Endothelial cell of umbilical vein (primary cell): Measurements from ENCODE around the gene OOSP4B.

Experiments used
- EZH2 ChIP-seq: IDR thresholded peaks from 2 replicates; pipeline ENCODE4 v1.6.1; 2012; ENCODE audit warnings: borderline replicate concordance, low read depth, mild to moderate bottlenecking, moderate library complexity, low read length, inconsistent platforms; ENCODE audit not compliant: severe bottlenecking
- FOS ChIP-seq: IDR thresholded peaks from 2 replicates; pipeline ENCODE4 v1.6.1; 2011; ENCODE audit warnings: mild to moderate bottlenecking, low read length, moderate library complexity, borderline replicate concordance; ENCODE audit not compliant: insufficient read depth
- TF ChIP-seq, protein P1 (sequence below), 2 donors: IDR thresholded peaks; 1 replicate in 1 of 2; 2 replicates in 1 of 2; pipeline ENCODE4 v1.5.1; 2011; ENCODE audit warnings: low read length in 2 of 2, mild to moderate bottlenecking in 2 of 2, moderate library complexity in 2 of 2, control low read depth in 1 of 2, inconsistent platforms in 1 of 2, low read depth in 1 of 2; ENCODE audit not compliant: insufficient read depth in 1 of 2; ENCODE audit errors: extremely low read depth in 1 of 2

GRCh38 chr11:60078745-60079144, 61.8 kb downstream of the OOSP4B start:
- TF ChIP-seq EZH2 = no peak
- TF ChIP-seq, protein P1, sequence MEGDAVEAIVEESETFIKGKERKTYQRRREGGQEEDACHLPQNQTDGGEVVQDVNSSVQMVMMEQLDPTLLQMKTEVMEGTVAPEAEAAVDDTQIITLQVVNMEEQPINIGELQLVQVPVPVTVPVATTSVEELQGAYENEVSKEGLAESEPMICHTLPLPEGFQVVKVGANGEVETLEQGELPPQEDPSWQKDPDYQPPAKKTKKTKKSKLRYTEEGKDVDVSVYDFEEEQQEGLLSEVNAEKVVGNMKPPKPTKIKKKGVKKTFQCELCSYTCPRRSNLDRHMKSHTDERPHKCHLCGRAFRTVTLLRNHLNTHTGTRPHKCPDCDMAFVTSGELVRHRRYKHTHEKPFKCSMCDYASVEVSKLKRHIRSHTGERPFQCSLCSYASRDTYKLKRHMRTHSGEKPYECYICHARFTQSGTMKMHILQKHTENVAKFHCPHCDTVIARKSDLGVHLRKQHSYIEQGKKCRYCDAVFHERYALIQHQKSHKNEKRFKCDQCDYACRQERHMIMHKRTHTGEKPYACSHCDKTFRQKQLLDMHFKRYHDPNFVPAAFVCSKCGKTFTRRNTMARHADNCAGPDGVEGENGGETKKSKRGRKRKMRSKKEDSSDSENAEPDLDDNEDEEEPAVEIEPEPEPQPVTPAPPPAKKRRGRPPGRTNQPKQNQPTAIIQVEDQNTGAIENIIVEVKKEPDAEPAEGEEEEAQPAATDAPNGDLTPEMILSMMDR (IDR thresholded peaks at IDR 0.05; ENCODE audit: extremely low read depth in 1 of 2, insufficient read depth in 1 of 2, low read depth in 1 of 2, low read length in 2 of 2) = no peak
- TF ChIP-seq FOS = no peak
